DMS79 (cell line): ENCODE measurements around the gene APOO.
A peak's percentile ranks its signal among the peaks of the same experiment; 100 is the strongest.

ENCODE experiments used
- DNase-seq: peaks from one replicate; lab custom pipeline; 2025; lab: John Stamatoyannopoulos, UW

Gene APOO

GRCh38 chrX:23907498-23908218 lies at the start of gene APOO, which contains the start of gene CXorf58:
TSS of gene APOO (minus strand) at chrX:23907938. CDS start at chrX:23907702, 236 bp downstream.
TSS of gene CXorf58 (plus strand) at chrX:23908006. CDS start at chrX:23910303, 2,297 bp downstream.
- peak; percentile 62 for DNase-seq

- DNase-seq, result no peak
These were observed 46.7 kb upstream of the APOO start for GRCh38 chrX:23954396-23954795.

GRCh38 chrX:23953908-23954269 lies 46.2 kb upstream of the APOO start:
- no peak for DNase-seq

GRCh38 chrX:23952984-23953907 lies 45.5 kb upstream of the APOO start:
- no peak for DNase-seq

- DNase-seq, result no peak
These were observed 44.7 kb upstream of the APOO start for GRCh38 chrX:23952391-23952790.

GRCh38 chrX:23945206-23945605 lies 37.5 kb upstream of the APOO start:
- no peak for DNase-seq

GRCh38 chrX:23944234-23944633 lies 36.5 kb upstream of the APOO start:
- DNase-seq, result no peak

- no peak for DNase-seq
These were observed 31.5 kb upstream of the APOO start for GRCh38 chrX:23939203-23939602.

GRCh38 chrX:23938690-23939089 lies 31.0 kb upstream of the APOO start:
- DNase-seq, result no peak

- no peak for DNase-seq
These were observed 29.4 kb upstream of the APOO start for GRCh38 chrX:23937100-23937499.

- no peak for DNase-seq
These were observed 28.4 kb upstream of the APOO start for GRCh38 chrX:23936180-23936579.

- no peak for DNase-seq
These were observed 27.4 kb upstream of the APOO start for GRCh38 chrX:23935106-23935505.

GRCh38 chrX:23932046-23932445 lies 24.3 kb upstream of the APOO start:
- DNase-seq, result no peak

- no peak for DNase-seq
These were observed 23.3 kb upstream of the APOO start for GRCh38 chrX:23930894-23931604.

- no peak for DNase-seq
These were observed 18.3 kb upstream of the APOO start for GRCh38 chrX:23926015-23926414.

- no peak for DNase-seq
These were observed 12.1 kb upstream of the APOO start for GRCh38 chrX:23919706-23920320.

GRCh38 chrX:23919148-23919547 lies 11.4 kb upstream of the APOO start:
- DNase-seq, result no peak

GRCh38 chrX:23911126-23911835 lies 3.5 kb upstream of the APOO start:
- no peak for DNase-seq

GRCh38 chrX:23908219-23909004 lies 674 bp upstream of the APOO start:
- DNase-seq, result no peak

GRCh38 chrX:23907111-23907497 lies 634 bp downstream of the APOO start:
- no peak for DNase-seq

- DNase-seq, result no peak
These were observed 3.6 kb downstream of the APOO start for GRCh38 chrX:23904096-23904495.
